Measurements from ENCODE around the gene C1D. TPM values are rescaled to one million over a fixed set of nuclear protein-coding genes. Genes with fewer than 3 reads are reported as not detected.

Gene C1D
- total RNA-seq, 1 donor from 2014 or later = 26.7 TPM

DNA sequence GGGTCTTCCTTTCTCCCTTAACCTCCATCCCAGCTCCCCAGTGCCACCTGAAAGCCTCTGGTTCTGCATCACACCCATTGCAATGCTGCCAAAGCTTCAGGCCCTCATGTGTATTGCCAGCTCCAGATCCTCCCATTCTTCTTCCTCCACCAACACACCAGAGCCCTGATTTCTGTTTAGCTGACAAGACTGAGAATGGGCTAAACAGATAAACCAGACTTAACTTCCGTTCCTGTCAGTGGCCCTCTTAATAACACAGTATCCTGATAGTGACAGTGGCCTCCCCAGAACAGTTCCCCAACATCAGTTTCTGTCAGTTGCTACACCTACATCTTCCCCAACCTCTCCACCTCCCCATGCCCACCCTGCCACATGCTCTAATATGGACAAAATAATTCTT is 31.3 kb upstream of the C1D start:
- Mint-ChIP-seq H3K36me3 (no peaks in the 10 kb centered on the region), H3K27ac (no peak overlapping the region), H3K9me3 (no peaks in the 10 kb centered on the region), H3K4me1 (ENCODE audit: unreplicated experiment) (no peaks in the 10 kb centered on the region), H3K4me3 (no peak overlapping the region), H3K27me3 (no peaks in the 10 kb centered on the region)
- TF ChIP-seq, protein P1, sequence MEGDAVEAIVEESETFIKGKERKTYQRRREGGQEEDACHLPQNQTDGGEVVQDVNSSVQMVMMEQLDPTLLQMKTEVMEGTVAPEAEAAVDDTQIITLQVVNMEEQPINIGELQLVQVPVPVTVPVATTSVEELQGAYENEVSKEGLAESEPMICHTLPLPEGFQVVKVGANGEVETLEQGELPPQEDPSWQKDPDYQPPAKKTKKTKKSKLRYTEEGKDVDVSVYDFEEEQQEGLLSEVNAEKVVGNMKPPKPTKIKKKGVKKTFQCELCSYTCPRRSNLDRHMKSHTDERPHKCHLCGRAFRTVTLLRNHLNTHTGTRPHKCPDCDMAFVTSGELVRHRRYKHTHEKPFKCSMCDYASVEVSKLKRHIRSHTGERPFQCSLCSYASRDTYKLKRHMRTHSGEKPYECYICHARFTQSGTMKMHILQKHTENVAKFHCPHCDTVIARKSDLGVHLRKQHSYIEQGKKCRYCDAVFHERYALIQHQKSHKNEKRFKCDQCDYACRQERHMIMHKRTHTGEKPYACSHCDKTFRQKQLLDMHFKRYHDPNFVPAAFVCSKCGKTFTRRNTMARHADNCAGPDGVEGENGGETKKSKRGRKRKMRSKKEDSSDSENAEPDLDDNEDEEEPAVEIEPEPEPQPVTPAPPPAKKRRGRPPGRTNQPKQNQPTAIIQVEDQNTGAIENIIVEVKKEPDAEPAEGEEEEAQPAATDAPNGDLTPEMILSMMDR (conservative IDR thresholded peaks at IDR 0.05) = no peak
- DNase-seq (ENCODE audit: extremely low spot score, unreplicated experiment) = no peak

DNA sequence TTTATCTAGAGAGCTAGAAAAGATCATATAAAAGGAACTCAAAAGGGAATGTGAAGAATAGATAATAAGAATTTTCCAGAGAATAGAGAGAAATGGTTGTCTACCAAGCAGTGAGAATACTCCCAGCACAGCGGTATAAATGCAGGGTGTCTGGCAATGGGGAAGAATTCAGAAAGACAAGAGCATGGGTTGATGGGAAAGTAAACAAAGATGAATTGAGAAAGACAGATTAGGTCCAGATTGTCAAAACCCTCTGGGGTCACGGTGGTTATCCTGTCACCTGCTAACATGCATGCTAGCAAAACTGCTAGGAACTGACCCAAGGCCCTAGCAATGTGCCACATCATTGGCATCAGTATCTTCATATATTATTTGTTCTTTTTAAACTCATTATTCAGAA is 30.8 kb upstream of the C1D start:
- TF ChIP-seq, protein P1 (conservative IDR thresholded peaks at IDR 0.05) = no peak
- no peak overlapping the region for H3K27ac Mint-ChIP-seq

DNA sequence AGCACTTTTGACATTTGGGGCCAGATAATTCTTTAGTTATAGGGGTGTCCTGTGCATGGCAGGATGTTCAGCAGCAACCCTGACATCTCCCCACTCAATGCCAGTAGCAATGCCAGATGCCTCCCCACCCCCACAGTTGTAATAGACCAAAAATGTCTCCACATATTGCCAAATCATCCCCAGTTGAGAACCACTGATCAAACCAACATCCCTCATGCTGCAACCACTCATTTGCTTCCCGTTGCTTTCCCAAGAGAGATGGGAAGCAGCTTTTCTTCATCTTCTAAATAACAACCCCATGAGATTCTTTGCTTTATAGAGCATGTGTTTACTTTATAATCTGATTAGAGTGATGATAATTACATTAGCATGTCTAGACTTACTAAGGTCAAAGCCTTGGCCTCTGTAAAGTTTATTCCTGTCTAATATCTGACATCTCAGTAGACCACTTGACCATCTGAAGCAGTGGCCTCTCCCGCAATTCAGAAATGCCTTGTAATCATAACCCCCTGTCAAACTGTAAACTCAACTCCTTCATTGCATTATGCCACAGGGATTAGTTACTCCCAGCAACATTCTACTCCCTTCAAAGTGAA is 28.7 kb upstream of the C1D start:
- Mint-ChIP-seq H3K4me1 (ENCODE audit: unreplicated experiment) (no peaks in the 10 kb centered on the region), H3K27ac (no peak overlapping the region), H3K4me3 (no peak overlapping the region), H3K27me3 (no peaks in the 10 kb centered on the region), H3K9me3 (no peaks in the 10 kb centered on the region), H3K36me3 (no peaks in the 10 kb centered on the region)
- DNase-seq (ENCODE audit: extremely low spot score, unreplicated experiment) = no peak
- TF ChIP-seq, protein P1 (conservative IDR thresholded peaks at IDR 0.05) = no peak

More for the DNA sequence above, 30.8 kb upstream of the C1D start:
- Mint-ChIP-seq H3K27me3 (no peaks in the 10 kb centered on the region), H3K4me1 (ENCODE audit: unreplicated experiment) (no peaks in the 10 kb centered on the region), H3K36me3 (no peaks in the 10 kb centered on the region), H3K4me3 (no peak overlapping the region), H3K9me3 (no peaks in the 10 kb centered on the region)
- DNase-seq (ENCODE audit: extremely low spot score, unreplicated experiment) = no peak

- Mint-ChIP-seq H3K9me3 (no peaks in the 10 kb centered on the region), H3K27ac (no peak overlapping the region), H3K4me1 (ENCODE audit: unreplicated experiment) (no peaks in the 10 kb centered on the region), H3K27me3 (peaks cover 6% of the 10 kb centered on the region), H3K36me3 (no peaks in the 10 kb centered on the region), H3K4me3 (no peak overlapping the region)
- DNase-seq (ENCODE audit: extremely low spot score, unreplicated experiment) = no peak
- TF ChIP-seq, protein P1 (conservative IDR thresholded peaks at IDR 0.05) = no peak
These were observed 27.2 kb upstream of the C1D start for GRCh38 chr2:68089961-68090360.

DNA sequence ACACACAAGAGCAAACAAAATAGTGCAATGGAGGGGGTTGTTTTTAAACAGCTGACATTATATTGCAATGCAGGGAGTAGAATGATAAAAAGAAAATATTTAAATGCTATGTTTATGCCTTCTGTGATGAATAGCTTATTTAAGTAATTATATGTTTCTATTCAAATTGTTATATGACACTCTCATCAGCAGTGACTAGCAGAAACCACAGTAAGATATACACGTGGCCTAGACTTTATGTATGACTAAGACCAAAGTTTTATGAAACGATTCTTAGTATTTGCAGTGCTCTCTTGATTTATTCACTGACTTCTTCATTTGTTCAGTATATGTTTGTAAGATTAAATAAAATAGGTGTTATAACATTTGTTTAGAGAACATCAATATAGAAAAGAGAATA is 26.1 kb upstream of the C1D start:
- Mint-ChIP-seq H3K27ac (no peak overlapping the region), H3K4me3 (no peak overlapping the region), H3K4me1 (ENCODE audit: unreplicated experiment) (no peaks in the 10 kb centered on the region), H3K27me3 (peaks cover 6% of the 10 kb centered on the region), H3K9me3 (no peaks in the 10 kb centered on the region), H3K36me3 (no peaks in the 10 kb centered on the region)
- no peak for DNase-seq (ENCODE audit: extremely low spot score, unreplicated experiment)
- TF ChIP-seq, protein P1 (conservative IDR thresholded peaks at IDR 0.05) = no peak

- Mint-ChIP-seq H3K4me1 (ENCODE audit: unreplicated experiment) (no peaks in the 10 kb centered on the region), H3K9me3 (no peaks in the 10 kb centered on the region), H3K36me3 (no peaks in the 10 kb centered on the region), H3K27ac (no peak overlapping the region), H3K27me3 (peaks cover 6% of the 10 kb centered on the region), H3K4me3 (no peak overlapping the region)
- TF ChIP-seq, protein P1 (conservative IDR thresholded peaks at IDR 0.05) = no peak
- DNase-seq (ENCODE audit: extremely low spot score, unreplicated experiment) = no peak
These were observed 23.4 kb upstream of the C1D start for GRCh38 chr2:68086166-68086565.

Data from type B pancreatic cell (in vitro differentiated cells).